Lower lobe of right lung (tissue), 2 donors: Measurements from ENCODE around the gene OARD1. TPM values are rescaled to one million over a fixed set of nuclear protein-coding genes. Genes with fewer than 3 reads are reported as not detected.

Experiments used
- ATAC-seq, 2 donors: fragments of 200-7000 bp; cut with Tn5 transposase; one replicate each; pipeline ENCODE4 v1.9.1; 2020 to 2022; ENCODE audit warnings: mild to moderate bottlenecking in 2 of 2, moderate library complexity in 2 of 2
- DNase-seq: peaks from one replicate; pipeline ENCODE4 v3.0.0-alpha.2; 2020
- H3K27ac ChIP-seq: fragments of 200-600 bp; one replicate; pipeline ENCODE4 v1.8.0; 2022
- H3K27me3 ChIP-seq: fragments of 200-600 bp; one replicate; pipeline ENCODE4 v1.8.0; 2022; ENCODE audit warnings: low read depth
- H3K36me3 ChIP-seq: fragments of 200-600 bp; one replicate; pipeline ENCODE4 v1.8.0; 2022; ENCODE audit warnings: mild to moderate bottlenecking
- H3K4me1 ChIP-seq: fragments of 200-600 bp; one replicate; pipeline ENCODE4 v1.8.0; 2022
- H3K4me3 ChIP-seq: fragments of 200-600 bp; one replicate; pipeline ENCODE4 v1.8.0; 2022; ENCODE audit warnings: mild to moderate bottlenecking
- H3K9me3 ChIP-seq: fragments of 200-600 bp; one replicate; pipeline ENCODE4 v1.8.0; 2022
- intact Hi-C: fragments of 100-400 bp; cut with DNase I; formaldehyde crosslinking; loops from one replicate; pipeline ENCODE4 v1.11.0; 2022
- total RNA-seq: library from RNA; stranded (reverse); fragmentation: NEBNext Ultra II Directional; extraction: Animal tissue kit (Norgen Biotek cat#: 25700); gene quantifications from one replicate; pipeline ENCODE4 v1.2.1, GENCODE V29; 2021
- TF ChIP-seq, protein P1 (sequence below): fragments of 200-600 bp; IDR thresholded peaks from one replicate; pipeline ENCODE4 v1.8.0; 2022; ENCODE audit warnings: antibody characterized with exemption, mild to moderate bottlenecking
- donor health status: DM: no; HTN: yes; CAD: no; lungs with severe emphysema.

OARD1 gene
- total RNA-seq, 1 donor from 2014 or later = 28.7 TPM

- Histone ChIP-seq H3K4me1 (peaks cover 10% of the 10 kb centered on the region), H3K36me3 (no peaks in the 10 kb centered on the region), H3K27ac (no peak overlapping the region), H3K9me3 (no peaks in the 10 kb centered on the region), H3K4me3 (no peak overlapping the region), H3K27me3 (no peaks in the 10 kb centered on the region)
- DNase-seq = no peak
- intact Hi-C loops = no loop called here
- TF ChIP-seq, protein P1, sequence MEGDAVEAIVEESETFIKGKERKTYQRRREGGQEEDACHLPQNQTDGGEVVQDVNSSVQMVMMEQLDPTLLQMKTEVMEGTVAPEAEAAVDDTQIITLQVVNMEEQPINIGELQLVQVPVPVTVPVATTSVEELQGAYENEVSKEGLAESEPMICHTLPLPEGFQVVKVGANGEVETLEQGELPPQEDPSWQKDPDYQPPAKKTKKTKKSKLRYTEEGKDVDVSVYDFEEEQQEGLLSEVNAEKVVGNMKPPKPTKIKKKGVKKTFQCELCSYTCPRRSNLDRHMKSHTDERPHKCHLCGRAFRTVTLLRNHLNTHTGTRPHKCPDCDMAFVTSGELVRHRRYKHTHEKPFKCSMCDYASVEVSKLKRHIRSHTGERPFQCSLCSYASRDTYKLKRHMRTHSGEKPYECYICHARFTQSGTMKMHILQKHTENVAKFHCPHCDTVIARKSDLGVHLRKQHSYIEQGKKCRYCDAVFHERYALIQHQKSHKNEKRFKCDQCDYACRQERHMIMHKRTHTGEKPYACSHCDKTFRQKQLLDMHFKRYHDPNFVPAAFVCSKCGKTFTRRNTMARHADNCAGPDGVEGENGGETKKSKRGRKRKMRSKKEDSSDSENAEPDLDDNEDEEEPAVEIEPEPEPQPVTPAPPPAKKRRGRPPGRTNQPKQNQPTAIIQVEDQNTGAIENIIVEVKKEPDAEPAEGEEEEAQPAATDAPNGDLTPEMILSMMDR = no peak
- ATAC-seq = no peak
Measured at GRCh38 chr6:41032830-41033229, 39.3 kb downstream of the OARD1 start.

- intact Hi-C loops = no loop called here
- Histone ChIP-seq H3K27ac (peak overlapping the region; percentile 81), H3K9me3 (no peaks in the 10 kb centered on the region), H3K4me3 (peak overlapping the region; percentile 63), H3K36me3 (no peaks in the 10 kb centered on the region), H3K4me1 (peaks cover 19% of the 10 kb centered on the region), H3K27me3 (no peaks in the 10 kb centered on the region)
- TF ChIP-seq, protein P1 = no peak
- ATAC-seq (peak; percentile 65 to 72), DNase-seq (no peak)
Measured at GRCh38 chr6:41028561-41029412, 43.4 kb downstream of the OARD1 start.

DNA sequence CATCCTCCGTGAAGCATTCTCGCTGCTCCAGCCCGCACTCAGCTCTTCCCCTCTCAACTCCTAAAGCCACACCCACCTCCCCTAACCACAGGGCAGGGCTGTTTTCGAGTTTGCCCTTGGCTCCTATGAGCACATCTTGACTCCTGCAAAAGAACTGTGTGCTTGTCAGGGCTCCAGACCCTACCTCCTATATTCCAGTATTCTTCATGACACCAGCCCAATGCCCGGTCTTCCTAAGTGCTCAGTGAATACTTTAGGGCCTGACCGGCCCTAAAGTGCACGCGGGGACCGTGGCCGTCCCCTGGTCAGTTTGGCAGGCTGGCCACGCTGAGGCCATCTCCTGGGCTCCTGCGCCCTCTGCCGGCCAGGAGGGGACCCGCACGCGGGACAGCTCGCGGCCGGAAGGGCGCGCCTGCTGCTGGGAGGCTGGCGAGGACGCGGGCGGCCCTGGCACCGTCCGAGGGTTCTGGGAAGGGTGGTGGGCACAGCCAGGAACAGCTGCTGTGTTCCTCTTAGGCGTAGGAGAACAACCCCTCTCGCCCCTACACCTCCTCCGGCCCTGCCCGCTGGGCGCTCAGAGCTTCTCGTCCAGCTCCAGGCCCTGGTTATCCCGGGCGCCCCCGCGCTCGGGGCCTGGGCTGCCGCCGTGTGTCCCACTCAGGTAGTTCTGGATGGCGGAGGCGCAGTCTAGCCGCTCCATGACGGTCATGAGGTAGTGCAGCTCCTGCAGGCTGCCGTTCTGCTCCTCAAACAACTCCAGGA lies 44.2 kb downstream of the OARD1 start:
- H3K27ac ChIP-seq = peak overlapping the region; percentile 81

DNA sequence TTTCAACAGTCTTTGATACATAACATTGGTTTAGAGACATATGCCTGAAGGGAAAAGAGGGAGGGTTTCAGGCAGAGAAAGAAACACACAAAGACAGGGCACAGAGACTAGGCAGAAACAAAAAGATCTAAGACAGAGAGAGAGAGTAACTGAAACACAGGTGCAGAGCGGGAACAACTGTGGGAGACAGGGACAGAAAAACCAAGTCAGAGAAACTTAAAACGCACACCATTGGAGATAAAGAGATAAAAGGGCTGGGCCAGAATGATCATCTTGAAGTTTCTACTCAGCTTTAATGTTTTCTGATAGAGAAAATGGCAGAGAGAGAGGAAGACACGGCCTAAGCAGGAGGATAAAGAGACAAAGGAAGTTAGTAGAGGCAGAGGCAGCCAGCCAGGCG lies 44.9 kb downstream of the OARD1 start:
- ATAC-seq = no peak
- H3K27ac ChIP-seq = peak overlapping the region; percentile 39
- intact Hi-C loops = no loop called here
- peaks cover 19% of the 10 kb centered on the region for H3K4me1 ChIP-seq
- no peak for DNase-seq
- no peaks in the 10 kb centered on the region for H3K27me3 ChIP-seq
- H3K9me3 ChIP-seq = no peaks in the 10 kb centered on the region
- peak overlapping the region; percentile 63 for H3K4me3 ChIP-seq
- TF ChIP-seq, protein P1 = no peak
- no peaks in the 10 kb centered on the region for H3K36me3 ChIP-seq

More for the DNA sequence above, 44.2 kb downstream of the OARD1 start:
- DNase-seq (peak; percentile 90), ATAC-seq (peak; percentile 97 to 98)
- intact Hi-C loops = no loop called here
- TF ChIP-seq, protein P1 = peak; percentile 100
- peak overlapping the region; percentile 63 for H3K4me3 ChIP-seq
- H3K9me3 ChIP-seq = no peaks in the 10 kb centered on the region
- H3K4me1 ChIP-seq = peaks cover 19% of the 10 kb centered on the region
- H3K27me3 ChIP-seq = no peaks in the 10 kb centered on the region
- H3K36me3 ChIP-seq = no peaks in the 10 kb centered on the region

DNA sequence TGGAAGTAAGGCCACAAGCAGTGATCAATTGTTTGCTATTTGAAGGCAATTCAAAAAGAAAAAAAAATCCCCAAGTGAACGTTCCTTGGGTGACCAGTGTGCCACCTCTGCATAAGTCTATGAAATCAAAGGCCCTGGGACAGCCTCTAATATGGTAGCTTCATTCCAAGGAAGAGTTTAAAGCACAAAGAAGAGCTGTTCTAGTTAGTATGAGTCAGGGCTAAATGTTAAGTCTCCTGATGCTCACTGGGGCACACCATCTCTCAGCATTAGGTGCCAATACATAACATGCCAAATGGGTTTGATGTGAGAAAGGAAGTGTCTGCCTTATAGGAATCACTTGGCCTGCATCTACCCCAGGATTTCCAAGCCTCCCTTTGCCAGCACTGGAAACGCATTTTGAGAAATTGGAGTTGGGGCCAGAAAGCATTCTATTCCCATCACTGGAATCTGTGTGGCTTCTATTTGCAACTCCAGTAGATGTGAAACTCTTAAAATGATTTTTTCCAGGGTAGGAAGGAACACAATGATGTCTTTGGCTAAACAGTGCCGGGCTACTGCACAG lies 46.1 kb downstream of the OARD1 start:
- H3K27me3 ChIP-seq = no peaks in the 10 kb centered on the region
- no peaks in the 10 kb centered on the region for H3K9me3 ChIP-seq
- TF ChIP-seq, protein P1 = no peak
- no peak for DNase-seq
- no peaks in the 10 kb centered on the region for H3K36me3 ChIP-seq
- H3K27ac ChIP-seq = no peak overlapping the region
- intact Hi-C loops = no loop called here
- H3K4me3 ChIP-seq = no peak overlapping the region
- H3K4me1 ChIP-seq = peaks cover 19% of the 10 kb centered on the region
- ATAC-seq = no peak
